B cell (primary cell): ENCODE data around the gene RTKN. TPM values are rescaled to one million over a fixed set of nuclear protein-coding genes. Genes with fewer than 3 reads are reported as not detected.

Experiments
- ATAC-seq: fragments of 200-7000 bp; cut with Tn5 transposase; one replicate; pipeline ENCODE4 v1.10.0; 2021; ENCODE audit warnings: low read depth, mild to moderate bottlenecking, moderate number of reproducible peaks, moderate library complexity
- CTCF ChIA-PET: fragments of 350-600 bp; sonication (Branson Sonifier 250); formaldehyde crosslinking; loops from one replicate; lab custom pipeline; 2021; ENCODE audit warnings: antibody characterized with exemption, inconsistent platforms; lab: Charles Lee
- POLR2A ChIA-PET: fragments of 350-600 bp; sonication (Branson Sonifier 250); formaldehyde crosslinking; loops from one replicate; lab custom pipeline; 2021; ENCODE audit warnings: antibody characterized with exemption; lab: Charles Lee
- DNase-seq: peaks from one replicate; pipeline ENCODE4 v3.0.0; 2013
- H2AFZ ChIP-seq: 2 replicates; pipeline ENCODE4 v1.6.1; 2012; ENCODE audit warnings: mild to moderate bottlenecking, low read depth, low read length; ENCODE audit not compliant: insufficient read depth, poor library complexity, severe bottlenecking
- H3K27ac ChIP-seq, 2 donors: 1 replicate in 1 of 2; 2 replicates in 1 of 2; pipeline ENCODE4 v1.5.1; 2012 to 2013; ENCODE audit warnings: low read length in 2 of 2, mild to moderate bottlenecking in 2 of 2, moderate library complexity in 1 of 2
- H3K27me3 ChIP-seq, 4 experiments: fragments of 200-600 bp in 1 of 4; sonication (generic) in 1 of 4; replicated peaks in 1 of 4; 1 replicate in 2 of 4; 2 replicates in 2 of 4; pipeline versions ENCODE4 v1.6.1 to v1.7.0; 2013 to 2016; ENCODE audit warnings: low read length in 3 of 4, mild to moderate bottlenecking in 2 of 4, mixed read lengths in 1 of 4, moderate library complexity in 1 of 4; ENCODE audit not compliant: insufficient read depth in 4 of 4, control insufficient read depth in 3 of 4; ENCODE audit errors: control extremely low read depth in 1 of 4
- H3K36me3 ChIP-seq, 2 experiments: replicated peaks in 1 of 2; 1 replicate in 1 of 2; 2 replicates in 1 of 2; pipeline versions ENCODE4 v1.6.1 to v1.7.1; 2013; ENCODE audit warnings: low read length in 1 of 2; ENCODE audit not compliant: insufficient read depth in 2 of 2, control insufficient read depth in 1 of 2; ENCODE audit errors: control extremely low read depth in 1 of 2, extremely low read depth in 1 of 2
- H3K4me1 ChIP-seq, 2 donors: fragments of 200-600 bp in 1 of 2; sonication (generic) in 1 of 2; 1 replicate in 1 of 2; 2 replicates in 1 of 2; pipeline versions ENCODE4 v1.5.1 to v1.6.1; 2013 to 2017; ENCODE audit warnings: low read length in 2 of 2; ENCODE audit not compliant: control insufficient read depth in 2 of 2, insufficient read depth in 2 of 2
- H3K4me2 ChIP-seq: replicated peaks from 2 replicates; pipeline ENCODE3; 2012; ENCODE audit warnings: mild to moderate bottlenecking, low read depth, low read length; ENCODE audit not compliant: poor library complexity, severe bottlenecking
- H3K4me3 ChIP-seq, 5 experiments: fragments of 200-600 bp in 1 of 5; sonication (generic) in 1 of 5; 1 replicate in 3 of 5; 2 replicates in 2 of 5; pipeline versions ENCODE4 v1.5.1 to v1.7.0; 2011 to 2016; ENCODE audit warnings: low read length in 4 of 5, mild to moderate bottlenecking in 4 of 5, low read depth in 2 of 5, control low read depth in 1 of 5, moderate library complexity in 1 of 5; ENCODE audit not compliant: insufficient read depth in 1 of 5; ENCODE audit errors: control extremely low read depth in 1 of 5, extremely low read depth in 1 of 5
- H3K79me2 ChIP-seq: fragments of 200-600 bp; sonication (generic); one replicate; pipeline ENCODE4 v1.6.0; 2016; ENCODE audit warnings: low read length; ENCODE audit not compliant: control insufficient read depth, insufficient read depth
- H3K9ac ChIP-seq: fragments of 200-600 bp; sonication (generic); 2 replicates; pipeline ENCODE4 v1.6.1; 2017; ENCODE audit warnings: mild to moderate bottlenecking, low read length, moderate library complexity
- H3K9me3 ChIP-seq, 3 donors: one replicate each; pipeline versions ENCODE4 v1.6.1 to v1.7.1; 2013; ENCODE audit warnings: low read length in 2 of 3; ENCODE audit not compliant: control insufficient read depth in 2 of 3, insufficient read depth in 1 of 3; ENCODE audit errors: control extremely low read depth in 1 of 3
- H4K20me1 ChIP-seq: 2 replicates; pipeline ENCODE4 v1.6.0; 2012; ENCODE audit warnings: mild to moderate bottlenecking, low read length; ENCODE audit not compliant: insufficient read depth, control insufficient read depth, poor library complexity, severe bottlenecking
- H3K27ac Mint-ChIP-seq: one replicate; pipeline ENCODE4 v1.8.0; 2021; ENCODE audit warnings: mixed read lengths
- H3K27me3 Mint-ChIP-seq: one replicate; pipeline ENCODE4 v1.8.0; 2021; ENCODE audit warnings: mixed read lengths
- H3K4me1 Mint-ChIP-seq: one replicate; pipeline ENCODE4 v1.8.0; 2021; ENCODE audit warnings: mixed read lengths
- H3K4me3 Mint-ChIP-seq: one replicate; pipeline ENCODE4 v1.8.0; 2021; ENCODE audit warnings: mixed read lengths
- H3K9me3 Mint-ChIP-seq: one replicate; pipeline ENCODE4 v1.8.0; 2022; ENCODE audit warnings: mixed read lengths; ENCODE audit not compliant: insufficient read depth
- EZH2 ChIP-seq: IDR thresholded peaks from 2 replicates; pipeline ENCODE4 v1.6.1; 2012; ENCODE audit warnings: borderline replicate concordance, low read depth, mild to moderate bottlenecking, moderate library complexity, low read length; ENCODE audit not compliant: insufficient read depth, poor library complexity, severe bottlenecking
- WGBS: methylation state at CpG from one replicate; pipeline ENCODE4 v1.1.5; 2013; ENCODE audit warnings: missing lambda C conversion rate; ENCODE audit not compliant: insufficient coverage; 5-methylcytosine and 5-hydroxymethylcytosine counted together
- intact Hi-C: fragments of 100-400 bp; cut with micrococcal nuclease; formaldehyde crosslinking; loops from one replicate; pipeline ENCODE4 v1.10.0; 2022
- polyA plus RNA-seq: library from polyadenylated mRNA; depleted of rRNA; stranded (reverse); fragments of >200 nt; gene quantifications from 2 replicates; pipeline ENCODE4 v1.2.3, GENCODE V29; 2012
- total RNA-seq, 2 donors: library from RNA; stranded (reverse); fragments of 120-200 nt in 1 of 2; gene quantifications; 1 replicate in 1 of 2; 2 replicates in 1 of 2; pipeline versions ENCODE4 v1.2.3 to v1.2.4, GENCODE V29; 2013 to 2022
- TF ChIP-seq, protein P1 (sequence below): fragments of 200-600 bp; IDR thresholded peaks from one replicate; pipeline ENCODE4 v1.8.0; 2022; ENCODE audit warnings: antibody characterized with exemption, mild to moderate bottlenecking

RTKN gene
- total and polyA plus RNA-seq, 2 donors (not counting 1 experiment from before 2014, with no cell fraction given), result 5.1 to 10.5 TPM

DNA sequence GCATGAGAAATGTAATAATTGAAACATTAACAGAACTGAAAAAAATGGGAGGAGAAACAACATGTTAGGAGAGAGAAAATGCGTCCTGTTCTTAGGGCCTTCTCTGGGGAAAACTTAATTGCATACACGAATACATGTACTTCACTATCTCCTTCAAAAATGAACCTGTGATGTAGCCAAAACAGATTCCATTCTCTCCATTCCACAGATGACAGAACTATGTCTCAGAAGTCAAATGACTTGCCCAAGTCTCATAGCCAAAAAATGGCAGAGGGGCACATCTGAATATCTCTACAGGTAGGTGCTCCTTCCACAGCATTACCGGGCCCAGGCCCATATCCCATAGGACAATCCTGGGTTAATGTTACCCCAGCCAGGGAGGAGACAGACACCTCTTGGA is 57.7 kb downstream of the RTKN start:
- Mint-ChIP-seq H3K27ac (no peak overlapping the region), H3K4me1 (peaks cover 18% of the 10 kb centered on the region), H3K9me3 (no peaks in the 10 kb centered on the region), H3K4me3 (no peak overlapping the region), H3K27me3 (no peaks in the 10 kb centered on the region)
- no peak for DNase-seq
- TF ChIP-seq EZH2, result no peak
- TF ChIP-seq, protein P1, sequence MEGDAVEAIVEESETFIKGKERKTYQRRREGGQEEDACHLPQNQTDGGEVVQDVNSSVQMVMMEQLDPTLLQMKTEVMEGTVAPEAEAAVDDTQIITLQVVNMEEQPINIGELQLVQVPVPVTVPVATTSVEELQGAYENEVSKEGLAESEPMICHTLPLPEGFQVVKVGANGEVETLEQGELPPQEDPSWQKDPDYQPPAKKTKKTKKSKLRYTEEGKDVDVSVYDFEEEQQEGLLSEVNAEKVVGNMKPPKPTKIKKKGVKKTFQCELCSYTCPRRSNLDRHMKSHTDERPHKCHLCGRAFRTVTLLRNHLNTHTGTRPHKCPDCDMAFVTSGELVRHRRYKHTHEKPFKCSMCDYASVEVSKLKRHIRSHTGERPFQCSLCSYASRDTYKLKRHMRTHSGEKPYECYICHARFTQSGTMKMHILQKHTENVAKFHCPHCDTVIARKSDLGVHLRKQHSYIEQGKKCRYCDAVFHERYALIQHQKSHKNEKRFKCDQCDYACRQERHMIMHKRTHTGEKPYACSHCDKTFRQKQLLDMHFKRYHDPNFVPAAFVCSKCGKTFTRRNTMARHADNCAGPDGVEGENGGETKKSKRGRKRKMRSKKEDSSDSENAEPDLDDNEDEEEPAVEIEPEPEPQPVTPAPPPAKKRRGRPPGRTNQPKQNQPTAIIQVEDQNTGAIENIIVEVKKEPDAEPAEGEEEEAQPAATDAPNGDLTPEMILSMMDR, result no peak
- Histone ChIP-seq H3K9ac (no peak overlapping the region), H3K36me3 (peaks cover 0 to 6% of the 10 kb centered on the region in 2 experiments), H4K20me1 (peaks cover 89% of the 10 kb centered on the region), H3K27me3 (no peaks in the 10 kb centered on the region), H3K9me3 (no peaks in the 10 kb centered on the region), H3K4me3 (no peak overlapping the region), H3K4me2 (no peak overlapping the region), H2AFZ (no peak overlapping the region), H3K27ac (no peak overlapping the region), H3K79me2 (peaks cover 93% of the 10 kb centered on the region), H3K4me1 (peaks cover 11 to 13% of the 10 kb centered on the region in 2 donors)
- WGBS, result 95% methylated on average over 2 of the region's 3 CpGs
- ChIA-PET CTCF (no interaction called here), POLR2A (no interaction called here)
- ATAC-seq, result no peak
- intact Hi-C loops, result no loop called here

DNA sequence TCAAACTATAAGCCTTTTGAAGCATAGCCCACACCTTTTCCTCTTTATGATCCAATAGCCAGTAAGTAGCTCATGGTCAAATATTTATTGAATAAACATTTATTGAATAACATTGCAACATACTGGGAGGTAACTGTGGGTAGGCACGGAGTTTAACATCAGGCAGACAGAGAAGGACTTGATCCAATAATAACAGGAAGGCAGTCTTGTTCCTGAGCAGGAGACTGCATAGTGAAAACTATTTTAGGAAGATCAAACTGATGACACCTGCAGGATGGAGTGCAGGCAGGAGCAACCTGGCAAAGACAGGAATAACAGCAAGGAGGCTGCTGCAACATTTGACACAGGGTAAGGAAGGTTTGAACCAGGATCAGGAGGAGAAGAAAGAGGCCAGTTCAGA is 58.5 kb downstream of the RTKN start:
- TF ChIP-seq, protein P1, result no peak
- TF ChIP-seq EZH2, result no peak
- intact Hi-C loops, result no loop called here
- no peak overlapping the region for H3K4me2 ChIP-seq
- ATAC-seq, result no peak
- H3K4me1 Mint-ChIP-seq, result peaks cover 20% of the 10 kb centered on the region
- 89% methylated on average over 1 of the region's 1 CpG for WGBS
- peaks cover 0 to 6% of the 10 kb centered on the region in 2 experiments for H3K36me3 ChIP-seq
- H3K27ac Mint-ChIP-seq, result no peak overlapping the region
- H3K27ac ChIP-seq, result no peak overlapping the region
- no peak overlapping the region for H2AFZ ChIP-seq
- no peaks in the 10 kb centered on the region for H3K27me3 ChIP-seq
- H3K4me1 ChIP-seq, result peaks cover 10 to 13% of the 10 kb centered on the region in 2 donors
- CTCF ChIA-PET, result interaction anchor here (1.2 kb wide), 1 partner anchor 8 kb away, joined by 5 read pairs; no protein-coding TSS in a partner anchor
- no peaks in the 10 kb centered on the region for H3K9me3 Mint-ChIP-seq
- no peaks in the 10 kb centered on the region for H3K27me3 Mint-ChIP-seq
- peaks cover 86% of the 10 kb centered on the region for H3K79me2 ChIP-seq
- H3K4me3 ChIP-seq, result no peak overlapping the region
- H4K20me1 ChIP-seq, result peaks cover 88% of the 10 kb centered on the region
- H3K9me3 ChIP-seq, result no peaks in the 10 kb centered on the region
- no peak overlapping the region for H3K4me3 Mint-ChIP-seq
- POLR2A ChIA-PET, result no interaction called here
- H3K9ac ChIP-seq, result no peak overlapping the region
- DNase-seq, result no peak
